ENCODE results near the gene CTU2. TPM values are rescaled to one million over a fixed set of nuclear protein-coding genes. Genes with fewer than 3 reads are reported as not detected.

CTU2 gene
- polyA plus RNA-seq, 1 donor (not counting 4 experiments of a cell fraction or from before 2014, with no cell fraction given) = 6.3 TPM

- dilution Hi-C loops (cut with MboI; ENCODE audit: extremely low pct_ligation_motif_present, low sequenced_read_pairs) = loop anchor here (25.0 kb wide), 1 partner anchor 98 kb away; the partner anchor contains the start of genes CYBA and MVD
- Histone ChIP-seq H3K27ac (ENCODE audit: control insufficient read depth, insufficient read depth, low read length) (no peak overlapping the region), H3K79me2 (ENCODE audit: control insufficient read depth, insufficient read depth, low read length) (peaks cover 85% of the 10 kb centered on the region), H3K27me3 (ENCODE audit: control insufficient read depth, extremely low read depth, insufficient read depth, low read length) (no peaks in the 10 kb centered on the region), H2AFZ (ENCODE audit: control insufficient read depth, low read length) (no peak overlapping the region), H3K4me1 (ENCODE audit: control insufficient read depth, extremely low read depth, insufficient read depth, low read length) (peaks cover 28% of the 10 kb centered on the region), H3K9me1 (ENCODE audit: control insufficient read depth, extremely low read depth, insufficient read depth, low read length) (peaks cover 2% of the 10 kb centered on the region), H3K36me3 (ENCODE audit: control insufficient read depth in 2 of 2, extremely low read depth in 1 of 2, insufficient read depth in 2 of 2, low read length in 2 of 2) (peaks cover 26 to 27% of the 10 kb centered on the region in 2 experiments), H3K9ac (ENCODE audit: control insufficient read depth, extremely low read depth, insufficient read depth, low read length) (no peak overlapping the region), H3K9me3 (ENCODE audit: control insufficient read depth, low read depth, low read length) (no peaks in the 10 kb centered on the region), H4K20me1 (ENCODE audit: control insufficient read depth, extremely low read depth, insufficient read depth, low read length) (peaks cover 35% of the 10 kb centered on the region), H3K4me3 (ENCODE audit: control insufficient read depth in 2 of 3, extremely low read depth in 1 of 3, insufficient read depth in 2 of 3, low read depth in 1 of 3, low read length in 3 of 3) (no peak overlapping the region), H3K4me2 (ENCODE audit: control insufficient read depth, extremely low read depth, insufficient read depth, low read depth, low read length) (no peak overlapping the region)
- DNase-seq (ENCODE audit: low read depth, low spot score) = no peak
- FAIRE-seq = no peak
- TF ChIP-seq CTCF (optimal IDR thresholded peaks at IDR 0.05 in 1 of 3, IDR thresholded peaks at IDR 0.05 in 1 of 3, conservative IDR thresholded peaks at IDR 0.05 in 1 of 3; ENCODE audit: extremely low read depth in 1 of 3, insufficient read depth in 2 of 3, low read length in 3 of 3) (no peak), EZH2 (IDR thresholded peaks at IDR 0.05; ENCODE audit: low read length) (no peak)
Observed at GRCh38 chr16:88759976-88760350, 53.7 kb downstream of the CTU2 start.

- H3K4me3 ChIP-seq (ENCODE audit: control insufficient read depth in 2 of 3, extremely low read depth in 1 of 3, insufficient read depth in 2 of 3, low read depth in 1 of 3, low read length in 3 of 3) = no peak overlapping the region
Observed at GRCh38 chr16:88760424-88761142, 54.3 kb downstream of the CTU2 start.

More at GRCh38 chr16:88760424-88761142, 54.3 kb downstream of the CTU2 start:
- dilution Hi-C loops (cut with MboI; ENCODE audit: extremely low pct_ligation_motif_present, low sequenced_read_pairs) = loop anchor here (25.0 kb wide), 1 partner anchor 98 kb away; the partner anchor contains the start of genes CYBA and MVD
- H3K4me1 ChIP-seq (ENCODE audit: control insufficient read depth, extremely low read depth, insufficient read depth, low read length) = peaks cover 28% of the 10 kb centered on the region
- peaks cover 8% of the 10 kb centered on the region for H3K9me1 ChIP-seq (ENCODE audit: control insufficient read depth, extremely low read depth, insufficient read depth, low read length)
- no peak overlapping the region for H3K27ac ChIP-seq (ENCODE audit: control insufficient read depth, insufficient read depth, low read length)
- peaks cover 27% of the 10 kb centered on the region in 2 experiments for H3K36me3 ChIP-seq (ENCODE audit: control insufficient read depth in 2 of 2, extremely low read depth in 1 of 2, insufficient read depth in 2 of 2, low read length in 2 of 2)
- DNase-seq (ENCODE audit: low read depth, low spot score) (no peak), FAIRE-seq (no peak)
- H3K27me3 ChIP-seq (ENCODE audit: control insufficient read depth, extremely low read depth, insufficient read depth, low read length) = no peaks in the 10 kb centered on the region
- H3K4me2 ChIP-seq (ENCODE audit: control insufficient read depth, extremely low read depth, insufficient read depth, low read depth, low read length) = no peak overlapping the region
- peaks cover 40% of the 10 kb centered on the region for H4K20me1 ChIP-seq (ENCODE audit: control insufficient read depth, extremely low read depth, insufficient read depth, low read length)
- H3K79me2 ChIP-seq (ENCODE audit: control insufficient read depth, insufficient read depth, low read length) = peaks cover 89% of the 10 kb centered on the region
- H3K9me3 ChIP-seq (ENCODE audit: control insufficient read depth, low read depth, low read length) = no peaks in the 10 kb centered on the region
- H3K9ac ChIP-seq (ENCODE audit: control insufficient read depth, extremely low read depth, insufficient read depth, low read length) = no peak overlapping the region
- TF ChIP-seq CTCF (optimal IDR thresholded peaks at IDR 0.05 in 1 of 3, IDR thresholded peaks at IDR 0.05 in 1 of 3, conservative IDR thresholded peaks at IDR 0.05 in 1 of 3; ENCODE audit: extremely low read depth in 1 of 3, insufficient read depth in 2 of 3, low read length in 3 of 3) (no peak), EZH2 (IDR thresholded peaks at IDR 0.05; ENCODE audit: low read length) (no peak)
- H2AFZ ChIP-seq (ENCODE audit: control insufficient read depth, low read length) = no peak overlapping the region

Measured in keratinocyte (primary cell).